CD4-positive, alpha-beta T cell treated with Interleukin-1 beta for 1 hour (primary cell): ENCODE measurements around the gene USP17L27.
"Not testable (repeated sequence)": the region's sequence is repeated elsewhere in the genome, so short reads cannot be mapped to it uniquely, and the experiment has no call there.

Experiments used
- DNase-seq, 2 donors: peaks; one replicate each; pipeline ENCODE4 v3.0.0-alpha.2; 2020 to 2022

Gene USP17L27

DNA sequence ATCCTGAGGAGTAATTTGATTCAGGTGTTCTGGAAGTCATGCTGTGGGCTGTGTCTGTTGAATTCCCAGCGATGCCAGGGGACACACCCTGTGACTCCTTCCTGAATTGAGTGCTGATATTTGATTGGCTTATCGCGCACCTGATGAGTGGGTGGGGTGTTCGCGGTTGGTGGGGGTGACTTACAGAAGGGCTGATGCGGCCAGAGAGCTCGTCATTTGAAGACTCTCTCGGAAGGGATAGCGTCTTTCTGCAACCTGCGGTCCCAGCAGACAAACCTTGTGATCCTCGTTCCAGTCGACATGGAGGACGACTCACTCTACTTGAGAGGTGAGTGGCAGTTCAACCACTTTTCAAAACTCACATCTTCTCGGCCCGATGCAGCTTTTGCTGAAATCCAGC, at the start of gene USP17L27:
Gene USP17L27, plus strand, starts transcription at position 301 of the 400 bp plus-strand sequence. Its CDS starts 0 bp downstream, at position 301.
- DNase-seq = not testable (repeated sequence)

DNA sequence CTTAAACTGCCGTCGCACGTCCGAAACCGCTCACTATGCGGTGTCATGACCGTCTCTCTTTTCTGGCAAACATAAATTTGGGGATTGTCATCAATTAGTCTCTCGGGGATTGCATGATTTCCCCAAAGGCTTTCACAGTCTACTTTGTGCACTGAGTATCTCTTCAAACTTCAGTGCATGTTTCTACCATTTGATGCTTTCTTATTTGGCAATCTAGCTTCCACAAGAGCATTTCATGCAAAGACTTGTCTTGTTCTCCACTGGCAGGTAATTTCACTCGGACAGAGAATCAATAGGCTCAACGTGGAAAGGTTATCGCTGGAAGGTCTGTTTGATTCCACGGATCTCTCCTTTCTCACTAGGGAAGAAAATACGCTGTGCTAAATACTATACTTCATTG, 19.8 kb upstream of the USP17L27 start:
- peak in 1 of 2 donors; percentile 2 for DNase-seq

DNA sequence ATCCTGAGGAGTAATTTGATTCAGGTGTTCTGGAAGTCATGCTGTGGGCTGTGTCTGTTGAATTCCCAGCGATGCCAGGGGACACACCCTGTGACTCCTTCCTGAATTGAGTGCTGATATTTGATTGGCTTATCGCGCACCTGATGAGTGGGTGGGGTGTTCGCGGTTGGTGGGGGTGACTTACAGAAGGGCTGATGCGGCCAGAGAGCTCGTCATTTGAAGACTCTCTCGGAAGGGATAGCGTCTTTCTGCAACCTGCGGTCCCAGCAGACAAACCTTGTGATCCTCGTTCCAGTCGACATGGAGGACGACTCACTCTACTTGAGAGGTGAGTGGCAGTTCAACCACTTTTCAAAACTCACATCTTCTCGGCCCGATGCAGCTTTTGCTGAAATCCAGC, 19.1 kb upstream of the USP17L27 start, which contains the start of gene USP17L24:
Gene USP17L24, plus strand, starts transcription at position 301 of the 400 bp plus-strand sequence. Its CDS starts 0 bp downstream, at position 301.
- not testable (repeated sequence) for DNase-seq

DNA sequence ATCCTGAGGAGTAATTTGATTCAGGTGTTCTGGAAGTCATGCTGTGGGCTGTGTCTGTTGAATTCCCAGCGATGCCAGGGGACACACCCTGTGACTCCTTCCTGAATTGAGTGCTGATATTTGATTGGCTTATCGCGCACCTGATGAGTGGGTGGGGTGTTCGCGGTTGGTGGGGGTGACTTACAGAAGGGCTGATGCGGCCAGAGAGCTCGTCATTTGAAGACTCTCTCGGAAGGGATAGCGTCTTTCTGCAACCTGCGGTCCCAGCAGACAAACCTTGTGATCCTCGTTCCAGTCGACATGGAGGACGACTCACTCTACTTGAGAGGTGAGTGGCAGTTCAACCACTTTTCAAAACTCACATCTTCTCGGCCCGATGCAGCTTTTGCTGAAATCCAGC, 14.3 kb upstream of the USP17L27 start, which contains the start of gene USP17L25:
Gene USP17L25, plus strand, starts transcription at position 301 of the 400 bp plus-strand sequence. Its CDS starts 0 bp downstream, at position 301.
- DNase-seq = not testable (repeated sequence)

- DNase-seq = not testable (repeated sequence)
Measured at GRCh38 chr4:9334358-9334757, 9.6 kb upstream of the USP17L27 start, which contains the start of gene USP17L26. Gene USP17L26 (plus strand): TSS chr4:9334658. CDS start chr4:9334658, 0 bp downstream.

DNA sequence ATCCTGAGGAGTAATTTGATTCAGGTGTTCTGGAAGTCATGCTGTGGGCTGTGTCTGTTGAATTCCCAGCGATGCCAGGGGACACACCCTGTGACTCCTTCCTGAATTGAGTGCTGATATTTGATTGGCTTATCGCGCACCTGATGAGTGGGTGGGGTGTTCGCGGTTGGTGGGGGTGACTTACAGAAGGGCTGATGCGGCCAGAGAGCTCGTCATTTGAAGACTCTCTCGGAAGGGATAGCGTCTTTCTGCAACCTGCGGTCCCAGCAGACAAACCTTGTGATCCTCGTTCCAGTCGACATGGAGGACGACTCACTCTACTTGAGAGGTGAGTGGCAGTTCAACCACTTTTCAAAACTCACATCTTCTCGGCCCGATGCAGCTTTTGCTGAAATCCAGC, 4.8 kb upstream of the USP17L27 start, which contains the start of gene USP17L5:
Gene USP17L5, plus strand, starts transcription at position 301 of the 400 bp plus-strand sequence. Its CDS starts 0 bp downstream, at position 301.
- DNase-seq = not testable (repeated sequence)

GRCh38 chr4:9348593-9348992, 4.6 kb downstream of the USP17L27 start, which contains the start of gene USP17L28:
Gene USP17L28 (plus strand): TSS chr4:9348893. CDS start chr4:9348893, 0 bp downstream.
- not testable (repeated sequence) for DNase-seq

DNA sequence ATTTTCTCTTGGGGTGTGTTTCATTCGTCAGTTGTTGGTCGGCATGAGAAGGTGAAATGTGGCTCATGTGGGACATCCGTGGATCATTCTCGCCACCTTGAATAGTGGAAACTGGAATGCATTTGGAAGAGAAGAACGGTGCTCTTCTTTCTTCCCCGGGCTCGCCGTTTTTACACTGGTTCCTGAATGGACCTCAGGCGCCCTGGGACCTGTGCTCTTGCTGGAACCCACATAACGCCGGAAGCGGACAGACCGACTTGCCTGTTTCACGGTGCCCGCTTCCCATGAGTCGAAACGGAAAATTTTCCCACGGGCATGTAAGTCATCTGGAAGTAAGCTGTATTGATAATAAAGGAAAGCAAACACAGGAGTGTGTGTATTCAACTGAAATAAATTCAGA, 6.9 kb downstream of the USP17L27 start:
- peak in 1 of 2 donors; percentile 6 for DNase-seq

GRCh38 chr4:9353338-9353737, 9.4 kb downstream of the USP17L27 start, which contains the start of gene USP17L29:
Gene USP17L29 (plus strand): TSS chr4:9353638. CDS start chr4:9353638, 0 bp downstream.
- DNase-seq = not testable (repeated sequence)

DNA sequence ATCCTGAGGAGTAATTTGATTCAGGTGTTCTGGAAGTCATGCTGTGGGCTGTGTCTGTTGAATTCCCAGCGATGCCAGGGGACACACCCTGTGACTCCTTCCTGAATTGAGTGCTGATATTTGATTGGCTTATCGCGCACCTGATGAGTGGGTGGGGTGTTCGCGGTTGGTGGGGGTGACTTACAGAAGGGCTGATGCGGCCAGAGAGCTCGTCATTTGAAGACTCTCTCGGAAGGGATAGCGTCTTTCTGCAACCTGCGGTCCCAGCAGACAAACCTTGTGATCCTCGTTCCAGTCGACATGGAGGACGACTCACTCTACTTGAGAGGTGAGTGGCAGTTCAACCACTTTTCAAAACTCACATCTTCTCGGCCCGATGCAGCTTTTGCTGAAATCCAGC, 18.9 kb downstream of the USP17L27 start, which contains the start of gene USP17L30:
Gene USP17L30, plus strand, starts transcription at position 301 of the 400 bp plus-strand sequence. Its CDS starts 0 bp downstream, at position 301.
- DNase-seq = not testable (repeated sequence)

DNA sequence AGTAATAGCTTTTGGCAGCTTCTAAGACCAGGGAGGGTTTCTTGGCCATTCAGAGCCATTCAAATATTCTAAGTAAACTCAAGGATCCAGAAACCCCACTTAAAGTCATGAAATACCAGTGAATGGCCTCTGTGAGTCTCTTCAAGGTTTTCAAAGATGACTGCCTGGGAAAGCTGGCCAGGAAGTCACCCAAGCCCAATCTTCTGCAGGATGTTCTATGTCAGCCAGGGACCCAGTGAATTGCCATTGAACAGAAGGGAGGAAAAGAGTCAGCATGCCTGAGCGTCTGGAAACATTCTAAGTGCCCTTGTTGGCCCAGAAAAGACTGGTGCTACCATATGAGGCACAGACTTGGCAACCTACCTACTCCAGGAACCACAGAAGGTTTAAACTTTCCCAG, 35.9 kb downstream of the USP17L27 start:
- not testable (repeated sequence) for DNase-seq

GRCh38 chr4:9381012-9381534, 37.1 kb downstream of the USP17L27 start:
- DNase-seq = peak; percentile 60 to 62

- no peak for DNase-seq
Measured at GRCh38 chr4:9384126-9384525, 40.2 kb downstream of the USP17L27 start.

DNA sequence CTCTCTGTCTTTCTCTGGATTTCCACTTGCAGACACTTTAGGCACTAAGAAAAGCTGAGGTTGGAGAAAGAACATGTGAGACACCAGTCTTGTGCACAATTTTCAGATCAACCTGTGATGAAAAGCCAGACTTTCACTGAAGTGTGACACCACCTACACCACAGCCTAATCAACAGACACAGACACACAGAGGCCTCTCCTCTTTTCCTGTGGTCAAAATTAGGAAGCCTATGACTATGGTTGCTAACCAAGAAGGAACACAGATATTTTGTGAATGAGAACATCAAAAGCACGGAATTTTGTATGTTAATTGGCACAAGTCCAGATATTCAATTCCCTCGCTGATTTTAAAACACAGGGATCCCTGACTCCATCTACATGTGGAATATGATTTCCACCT, 45.1 kb downstream of the USP17L27 start:
- not testable (repeated sequence) for DNase-seq
